ENCODE measurements around the gene ATP6AP2. TPM values are rescaled to one million over a fixed set of nuclear protein-coding genes. Genes with fewer than 3 reads are reported as not detected.

ATP6AP2 gene
- total RNA-seq, 4 donors from 2014 or later: 92.6 to 141 (median 122) TPM

GRCh38 chrX:40653535-40653934 is 72.8 kb downstream of the ATP6AP2 start:
- intact Hi-C loops (cut with DNase I; ENCODE audit: low total_unique reads): loop anchor here (10.0 kb wide), 1 partner anchor 461 kb away; no protein-coding TSS in a partner anchor
- H3K4me3 ChIP-seq (ENCODE audit: low read depth, poor library complexity, severe bottlenecking): no peak overlapping the region
- TF ChIP-seq CTCF (IDR thresholded peaks at IDR 0.05) (no peak), POLR2A (IDR thresholded peaks at IDR 0.05) (no peak)
- 66 to 88% methylated on average over 2 of the region's 2 CpGs for WGBS, 2 donors
- no peak for DNase-seq (ENCODE audit: low spot score in 2 of 2)

Other genes starting within 250 kb of the ATP6AP2 start
- gene MPC1L, start 42.5 kb downstream of the ATP6AP2 start, total RNA-seq: not detected
- 10 to 100 TPM; 15.1 to 21.6 (median 15.3) TPM for gene CXorf38, start 66.6 kb downstream of the ATP6AP2 start, total RNA-seq
- 10 to 100 TPM; 27.4 to 36.8 (median 35.0) TPM for gene MED14, start 154.6 kb downstream of the ATP6AP2 start, total RNA-seq

Data from lower leg skin (tissue), 4 donors.